Loucy (cell line): ENCODE results near the gene CTTNBP2.

Experiments used
- EZH2phosphoT487 ChIP-seq: fragments of 200-600 bp; IDR thresholded peaks from 2 replicates; pipeline ENCODE4 v1.6.1; 2018; ENCODE audit warnings: antibody characterized with exemption, mild to moderate bottlenecking, moderate library complexity, borderline replicate concordance
- TF ChIP-seq, protein P1 (sequence below): fragments of 200-600 bp; sonication (generic); conservative IDR thresholded peaks from 2 replicates; pipeline ENCODE4 v1.5.1; 2014; ENCODE audit warnings: mild to moderate bottlenecking, antibody characterized with exemption, low read length

DNA sequence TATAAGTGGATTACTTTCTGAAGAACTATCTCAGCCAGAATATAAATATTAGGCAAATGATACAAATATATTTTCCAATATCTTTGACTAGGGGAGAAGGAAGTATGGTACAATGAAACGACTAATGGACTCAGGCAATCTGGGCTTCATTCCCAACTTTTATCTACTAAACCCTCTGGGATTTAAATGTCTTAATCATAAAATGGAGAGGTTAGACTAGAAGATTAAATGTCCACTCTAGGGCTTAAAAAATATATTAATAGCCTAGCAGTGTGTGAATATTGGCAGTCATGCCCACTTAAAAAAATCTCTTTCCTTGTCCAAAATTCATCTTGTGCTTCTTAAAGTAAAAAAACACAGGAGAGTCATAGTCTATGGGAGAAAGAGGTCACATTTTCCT lies 98.3 kb downstream of the CTTNBP2 start:
- TF ChIP-seq, protein P1, sequence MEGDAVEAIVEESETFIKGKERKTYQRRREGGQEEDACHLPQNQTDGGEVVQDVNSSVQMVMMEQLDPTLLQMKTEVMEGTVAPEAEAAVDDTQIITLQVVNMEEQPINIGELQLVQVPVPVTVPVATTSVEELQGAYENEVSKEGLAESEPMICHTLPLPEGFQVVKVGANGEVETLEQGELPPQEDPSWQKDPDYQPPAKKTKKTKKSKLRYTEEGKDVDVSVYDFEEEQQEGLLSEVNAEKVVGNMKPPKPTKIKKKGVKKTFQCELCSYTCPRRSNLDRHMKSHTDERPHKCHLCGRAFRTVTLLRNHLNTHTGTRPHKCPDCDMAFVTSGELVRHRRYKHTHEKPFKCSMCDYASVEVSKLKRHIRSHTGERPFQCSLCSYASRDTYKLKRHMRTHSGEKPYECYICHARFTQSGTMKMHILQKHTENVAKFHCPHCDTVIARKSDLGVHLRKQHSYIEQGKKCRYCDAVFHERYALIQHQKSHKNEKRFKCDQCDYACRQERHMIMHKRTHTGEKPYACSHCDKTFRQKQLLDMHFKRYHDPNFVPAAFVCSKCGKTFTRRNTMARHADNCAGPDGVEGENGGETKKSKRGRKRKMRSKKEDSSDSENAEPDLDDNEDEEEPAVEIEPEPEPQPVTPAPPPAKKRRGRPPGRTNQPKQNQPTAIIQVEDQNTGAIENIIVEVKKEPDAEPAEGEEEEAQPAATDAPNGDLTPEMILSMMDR: no peak
- no peak for TF ChIP-seq EZH2phosphoT487
